ENCODE data around the gene CCDC186. TPM values are rescaled to one million over a fixed set of nuclear protein-coding genes. Genes with fewer than 3 reads are reported as not detected.

The CCDC186 gene
- total RNA-seq, 1 donor from 2014 or later, result 33.1 TPM

- no peaks in the 10 kb centered on the region for H3K36me3 ChIP-seq
- no peak overlapping the region for H3K4me3 ChIP-seq
- H3K4me1 ChIP-seq, result peaks cover 15% of the 10 kb centered on the region
- intact Hi-C loops (cut with DNase I), result no loop called here
- peaks cover 5% of the 10 kb centered on the region for H3K27me3 ChIP-seq (ENCODE audit: low read depth)
- TF ChIP-seq CTCF (IDR thresholded peaks at IDR 0.05), result no peak
- DNase-seq (no peak), ATAC-seq (no peak)
- no peak overlapping the region for H3K27ac ChIP-seq
- H3K9me3 ChIP-seq, result no peaks in the 10 kb centered on the region
Measured at GRCh38 chr10:114096864-114097263, 77.1 kb downstream of the CCDC186 start.

GRCh38 chr10:114095559-114096337 is 78.3 kb downstream of the CCDC186 start:
- intact Hi-C loops (cut with DNase I), result no loop called here
- ATAC-seq, result no peak

GRCh38 chr10:114094795-114095194 is 79.2 kb downstream of the CCDC186 start:
- H3K27me3 ChIP-seq (ENCODE audit: low read depth), result no peaks in the 10 kb centered on the region
- TF ChIP-seq CTCF (IDR thresholded peaks at IDR 0.05), result no peak
- DNase-seq (no peak), ATAC-seq (no peak)
- H3K36me3 ChIP-seq, result no peaks in the 10 kb centered on the region
- no peaks in the 10 kb centered on the region for H3K9me3 ChIP-seq
- intact Hi-C loops (cut with DNase I), result no loop called here
- no peak overlapping the region for H3K4me3 ChIP-seq
- H3K27ac ChIP-seq, result no peak overlapping the region
- H3K4me1 ChIP-seq, result no peaks in the 10 kb centered on the region

More at GRCh38 chr10:114095559-114096337, 78.3 kb downstream of the CCDC186 start:
- H3K9me3 ChIP-seq, result no peaks in the 10 kb centered on the region
- no peak overlapping the region for H3K27ac ChIP-seq
- no peak overlapping the region for H3K4me3 ChIP-seq
- peaks cover 2% of the 10 kb centered on the region for H3K27me3 ChIP-seq (ENCODE audit: low read depth)
- H3K36me3 ChIP-seq, result no peaks in the 10 kb centered on the region
- H3K4me1 ChIP-seq, result peaks cover 5% of the 10 kb centered on the region
- no peak for TF ChIP-seq CTCF (IDR thresholded peaks at IDR 0.05)
- DNase-seq, result no peak

GRCh38 chr10:114087655-114088054 is 86.3 kb downstream of the CCDC186 start:
- Histone ChIP-seq H3K4me1 (no peaks in the 10 kb centered on the region), H3K27me3 (ENCODE audit: low read depth) (no peaks in the 10 kb centered on the region), H3K4me3 (no peak overlapping the region), H3K27ac (no peak overlapping the region), H3K36me3 (no peaks in the 10 kb centered on the region), H3K9me3 (no peaks in the 10 kb centered on the region)
- no peak for DNase-seq
- no peak for TF ChIP-seq CTCF (IDR thresholded peaks at IDR 0.05)
- ATAC-seq, result no peak
- intact Hi-C loops (cut with DNase I), result no loop called here

- Histone ChIP-seq H3K36me3 (no peaks in the 10 kb centered on the region), H3K27ac (no peak overlapping the region), H3K4me3 (no peak overlapping the region), H3K27me3 (ENCODE audit: low read depth) (no peaks in the 10 kb centered on the region), H3K4me1 (no peaks in the 10 kb centered on the region), H3K9me3 (no peaks in the 10 kb centered on the region)
- DNase-seq, result no peak
- ATAC-seq, result no peak
- TF ChIP-seq CTCF (IDR thresholded peaks at IDR 0.05), result no peak
- intact Hi-C loops (cut with DNase I), result no loop called here
Measured at GRCh38 chr10:114087255-114087654, 86.7 kb downstream of the CCDC186 start.

Measured in lower lobe of right lung (tissue), 2 donors.